HCT116 (cell line): ENCODE measurements around the gene TENM3.

Experiments
- ELF1 ChIP-seq: IDR thresholded peaks from 2 replicates; pipeline ENCODE4 v1.6.1; 2012; ENCODE audit warnings: low read depth, borderline replicate concordance
- EZH2 ChIP-seq: fragments of 200-600 bp; sonication (generic); IDR thresholded peaks from 2 replicates; pipeline ENCODE4 v1.6.1; 2017; ENCODE audit warnings: antibody characterized with exemption, mixed run types
- FOSL1 ChIP-seq: IDR thresholded peaks from 2 replicates; pipeline ENCODE4 v1.6.1; 2012; ENCODE audit warnings: low read depth
- JUND ChIP-seq: IDR thresholded peaks from 2 replicates; pipeline ENCODE4 v1.6.1; 2012
- POLR2A ChIP-seq: IDR thresholded peaks from 2 replicates; pipeline ENCODE4 v1.7.0; 2011; ENCODE audit warnings: borderline replicate concordance; ENCODE audit not compliant: insufficient read depth, insufficient read length; ENCODE audit errors: extremely low read depth
- POLR2AphosphoS5 ChIP-seq: IDR thresholded peaks from 2 replicates; pipeline ENCODE4 v1.6.1; 2011; ENCODE audit warnings: mild to moderate bottlenecking, low read depth, low read length, moderate library complexity
- RAD21 ChIP-seq: IDR thresholded peaks from 2 replicates; pipeline ENCODE4 v1.6.1; 2012; ENCODE audit warnings: low read depth, mild to moderate bottlenecking
- TF ChIP-seq, protein P1 (sequence below), 3 experiments: fragments of 200-600 bp in 1 of 3; sonication (generic) in 1 of 3; IDR thresholded peaks in 2 of 3; conservative IDR thresholded peaks in 1 of 3; 2 replicates each; pipeline ENCODE4 v1.5.1; 2012 to 2017; ENCODE audit warnings: low read depth in 2 of 3, low read length in 2 of 3, antibody characterized with exemption in 1 of 3, borderline replicate concordance in 1 of 3, control low read depth in 1 of 3, mild to moderate bottlenecking in 1 of 3, mixed read lengths in 1 of 3, mixed run types in 1 of 3, moderate library complexity in 1 of 3; ENCODE audit not compliant: insufficient read depth in 1 of 3
- TF ChIP-seq, protein P2 (sequence below): IDR thresholded peaks from 2 replicates; pipeline ENCODE4 v1.6.1; 2012
- TF ChIP-seq, protein P3 (sequence below): IDR thresholded peaks from 2 replicates; pipeline ENCODE4 v1.6.1; 2012; ENCODE audit warnings: low read depth
- TF ChIP-seq, protein P4 (sequence below): IDR thresholded peaks from 2 replicates; pipeline ENCODE4 v1.6.1; 2012

DNA sequence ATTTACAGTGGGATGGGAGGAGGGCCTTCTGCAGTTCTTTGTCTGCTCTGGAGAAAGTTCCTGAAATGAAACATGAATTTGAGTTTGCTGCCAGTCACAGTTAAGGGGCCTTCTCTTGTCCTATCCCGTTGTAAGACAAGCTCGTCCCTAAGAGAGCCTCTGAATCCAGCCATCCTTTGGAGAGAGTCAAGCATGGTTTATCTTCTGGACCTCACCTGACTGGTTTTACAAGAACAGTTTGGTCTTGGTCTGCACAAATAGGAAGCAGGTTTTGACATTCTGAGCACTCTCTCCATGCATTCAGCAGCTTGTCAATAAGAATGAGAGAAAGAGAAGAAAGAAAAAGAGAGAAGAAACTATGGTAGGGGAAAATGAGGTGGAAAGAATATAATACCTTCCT is 20.4 kb upstream of the TENM3 start:
- TF ChIP-seq, protein P1, sequence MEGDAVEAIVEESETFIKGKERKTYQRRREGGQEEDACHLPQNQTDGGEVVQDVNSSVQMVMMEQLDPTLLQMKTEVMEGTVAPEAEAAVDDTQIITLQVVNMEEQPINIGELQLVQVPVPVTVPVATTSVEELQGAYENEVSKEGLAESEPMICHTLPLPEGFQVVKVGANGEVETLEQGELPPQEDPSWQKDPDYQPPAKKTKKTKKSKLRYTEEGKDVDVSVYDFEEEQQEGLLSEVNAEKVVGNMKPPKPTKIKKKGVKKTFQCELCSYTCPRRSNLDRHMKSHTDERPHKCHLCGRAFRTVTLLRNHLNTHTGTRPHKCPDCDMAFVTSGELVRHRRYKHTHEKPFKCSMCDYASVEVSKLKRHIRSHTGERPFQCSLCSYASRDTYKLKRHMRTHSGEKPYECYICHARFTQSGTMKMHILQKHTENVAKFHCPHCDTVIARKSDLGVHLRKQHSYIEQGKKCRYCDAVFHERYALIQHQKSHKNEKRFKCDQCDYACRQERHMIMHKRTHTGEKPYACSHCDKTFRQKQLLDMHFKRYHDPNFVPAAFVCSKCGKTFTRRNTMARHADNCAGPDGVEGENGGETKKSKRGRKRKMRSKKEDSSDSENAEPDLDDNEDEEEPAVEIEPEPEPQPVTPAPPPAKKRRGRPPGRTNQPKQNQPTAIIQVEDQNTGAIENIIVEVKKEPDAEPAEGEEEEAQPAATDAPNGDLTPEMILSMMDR (IDR thresholded peaks at IDR 0.05 in 2 of 3, conservative IDR thresholded peaks at IDR 0.05 in 1 of 3; ENCODE audit: borderline replicate concordance in 1 of 3, insufficient read depth in 1 of 3, low read depth in 2 of 3, low read length in 2 of 3): no peak
- TF ChIP-seq FOSL1: no peak
- TF ChIP-seq, protein P2, sequence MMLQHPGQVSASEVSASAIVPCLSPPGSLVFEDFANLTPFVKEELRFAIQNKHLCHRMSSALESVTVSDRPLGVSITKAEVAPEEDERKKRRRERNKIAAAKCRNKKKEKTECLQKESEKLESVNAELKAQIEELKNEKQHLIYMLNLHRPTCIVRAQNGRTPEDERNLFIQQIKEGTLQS: no peak
- no peak for TF ChIP-seq POLR2A
- TF ChIP-seq, protein P3, sequence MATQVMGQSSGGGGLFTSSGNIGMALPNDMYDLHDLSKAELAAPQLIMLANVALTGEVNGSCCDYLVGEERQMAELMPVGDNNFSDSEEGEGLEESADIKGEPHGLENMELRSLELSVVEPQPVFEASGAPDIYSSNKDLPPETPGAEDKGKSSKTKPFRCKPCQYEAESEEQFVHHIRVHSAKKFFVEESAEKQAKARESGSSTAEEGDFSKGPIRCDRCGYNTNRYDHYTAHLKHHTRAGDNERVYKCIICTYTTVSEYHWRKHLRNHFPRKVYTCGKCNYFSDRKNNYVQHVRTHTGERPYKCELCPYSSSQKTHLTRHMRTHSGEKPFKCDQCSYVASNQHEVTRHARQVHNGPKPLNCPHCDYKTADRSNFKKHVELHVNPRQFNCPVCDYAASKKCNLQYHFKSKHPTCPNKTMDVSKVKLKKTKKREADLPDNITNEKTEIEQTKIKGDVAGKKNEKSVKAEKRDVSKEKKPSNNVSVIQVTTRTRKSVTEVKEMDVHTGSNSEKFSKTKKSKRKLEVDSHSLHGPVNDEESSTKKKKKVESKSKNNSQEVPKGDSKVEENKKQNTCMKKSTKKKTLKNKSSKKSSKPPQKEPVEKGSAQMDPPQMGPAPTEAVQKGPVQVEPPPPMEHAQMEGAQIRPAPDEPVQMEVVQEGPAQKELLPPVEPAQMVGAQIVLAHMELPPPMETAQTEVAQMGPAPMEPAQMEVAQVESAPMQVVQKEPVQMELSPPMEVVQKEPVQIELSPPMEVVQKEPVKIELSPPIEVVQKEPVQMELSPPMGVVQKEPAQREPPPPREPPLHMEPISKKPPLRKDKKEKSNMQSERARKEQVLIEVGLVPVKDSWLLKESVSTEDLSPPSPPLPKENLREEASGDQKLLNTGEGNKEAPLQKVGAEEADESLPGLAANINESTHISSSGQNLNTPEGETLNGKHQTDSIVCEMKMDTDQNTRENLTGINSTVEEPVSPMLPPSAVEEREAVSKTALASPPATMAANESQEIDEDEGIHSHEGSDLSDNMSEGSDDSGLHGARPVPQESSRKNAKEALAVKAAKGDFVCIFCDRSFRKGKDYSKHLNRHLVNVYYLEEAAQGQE: no peak
- TF ChIP-seq, protein P4, sequence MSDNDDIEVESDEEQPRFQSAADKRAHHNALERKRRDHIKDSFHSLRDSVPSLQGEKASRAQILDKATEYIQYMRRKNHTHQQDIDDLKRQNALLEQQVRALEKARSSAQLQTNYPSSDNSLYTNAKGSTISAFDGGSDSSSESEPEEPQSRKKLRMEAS: no peak
- TF ChIP-seq JUND: no peak
- TF ChIP-seq EZH2: no peak
- TF ChIP-seq RAD21: no peak
- TF ChIP-seq POLR2AphosphoS5: no peak
- TF ChIP-seq ELF1: no peak
